ENCODE measurements around the gene SLC17A7. TPM values are rescaled to one million over a fixed set of nuclear protein-coding genes. Genes with fewer than 3 reads are reported as not detected.
A peak's percentile ranks its signal among the peaks of the same experiment; 100 is the strongest.

Gene SLC17A7
- polyA plus RNA-seq, 1 donor = 0.43 TPM

DNA sequence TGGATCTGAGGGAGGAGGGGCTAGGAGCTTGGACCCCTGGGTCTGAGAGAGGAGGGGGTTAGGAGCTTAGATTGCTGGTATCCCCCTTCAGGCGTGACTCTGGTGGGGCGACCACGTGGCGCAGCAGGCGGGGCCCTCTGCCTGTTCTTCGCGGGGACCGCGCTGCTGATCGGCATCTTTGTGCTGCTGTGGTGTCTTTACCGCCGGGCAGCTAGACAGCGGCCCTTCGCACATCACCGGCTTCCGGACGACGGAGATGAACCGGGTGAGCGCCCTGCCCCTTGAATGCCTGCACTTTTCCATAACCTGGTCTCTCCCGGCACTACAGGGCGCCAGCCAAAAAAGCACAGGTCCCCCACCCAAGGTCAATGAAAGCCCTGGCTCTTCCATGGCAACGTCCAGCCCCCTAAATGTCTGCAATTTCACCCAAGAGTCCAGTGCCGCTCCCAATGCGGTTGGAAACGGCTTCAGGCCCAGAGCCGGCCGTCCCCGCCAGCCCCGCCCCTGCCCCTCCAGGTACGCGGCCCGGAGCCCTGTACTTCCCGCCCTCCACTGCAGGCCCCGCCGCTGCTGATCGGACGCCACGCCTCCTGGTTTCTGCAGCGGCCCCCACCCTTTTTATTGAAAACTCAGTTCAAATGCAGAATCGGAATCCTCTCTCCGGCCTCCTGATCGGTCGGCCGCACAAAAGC, 13.3 kb downstream of the SLC17A7 start:
- no peak for DNase-seq

DNA sequence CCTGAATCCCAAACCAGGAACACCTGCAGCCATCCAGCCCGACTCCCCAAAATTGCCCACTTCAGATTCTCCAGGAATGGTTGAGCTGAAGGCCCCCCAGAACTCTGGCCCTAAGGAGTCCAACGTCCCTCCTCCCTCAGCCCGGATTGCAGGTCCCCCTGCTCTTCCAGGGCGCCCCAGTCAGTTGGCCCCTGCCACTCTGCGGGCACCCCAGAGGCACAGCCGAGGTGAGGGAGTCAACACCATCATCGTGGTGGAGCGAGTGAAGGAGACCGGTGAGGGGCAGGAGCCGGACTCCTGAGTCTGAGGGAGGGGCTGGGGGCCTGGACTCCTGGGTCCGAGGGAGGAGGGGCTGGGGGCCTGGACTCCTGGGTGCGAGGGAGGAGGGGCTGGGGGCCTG, 14.0 kb downstream of the SLC17A7 start:
- no peak for DNase-seq

DNA sequence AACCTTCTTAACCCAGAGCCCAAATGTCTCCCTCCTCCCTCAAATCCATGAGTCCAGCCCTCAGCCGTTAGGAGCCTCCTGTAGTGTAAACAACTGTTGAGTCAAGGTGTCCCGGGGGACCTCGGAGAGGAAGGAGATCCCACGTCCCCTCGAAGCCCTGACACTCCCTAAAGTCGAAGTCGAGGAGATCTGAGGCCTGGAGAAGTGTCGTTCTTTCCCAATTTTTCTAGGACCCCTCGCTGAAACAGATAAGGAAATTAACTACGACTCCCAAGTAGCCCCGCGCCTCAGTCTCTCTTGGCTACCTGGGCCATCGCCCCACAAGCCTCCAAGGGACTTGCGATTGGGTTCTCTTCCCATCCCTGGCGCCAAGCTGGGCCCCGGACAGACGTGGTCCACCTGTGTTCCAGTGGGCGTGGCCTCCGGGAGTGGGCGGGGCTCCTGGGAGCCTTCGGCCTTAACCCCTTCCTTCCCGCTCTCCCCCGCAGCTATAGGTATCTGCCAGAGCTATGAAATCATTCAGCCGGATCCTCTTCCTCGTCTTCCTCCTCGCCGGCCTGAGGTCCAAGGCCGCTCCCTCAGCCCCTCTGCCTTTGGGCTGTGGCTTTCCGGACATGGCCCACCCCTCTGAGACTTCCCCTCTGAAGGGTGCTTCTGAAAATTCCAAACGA, 15.3 kb downstream of the SLC17A7 start:
- no peak for DNase-seq

DNA sequence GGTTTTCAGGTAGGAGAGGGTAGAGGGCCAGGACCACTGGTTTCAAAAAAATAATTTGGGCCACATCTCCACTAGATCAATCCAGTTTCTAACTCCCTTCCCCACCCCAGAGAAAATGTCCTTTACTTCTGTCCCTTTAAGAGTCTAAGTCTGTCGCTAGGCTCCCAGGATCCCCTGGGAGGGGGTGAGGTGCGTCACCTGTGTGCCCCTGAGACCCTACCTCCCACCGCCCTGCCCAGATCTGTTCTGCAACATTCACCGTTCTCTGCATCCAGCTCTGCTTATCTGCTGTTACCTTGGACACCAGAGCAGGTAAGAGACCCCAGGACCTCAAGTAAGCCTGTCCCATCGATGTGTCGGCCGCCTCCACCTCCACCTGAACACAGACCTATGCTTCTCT, 16.1 kb downstream of the SLC17A7 start, which contains the start of gene GFY:
GFY (plus strand) TSS at position 211 of the 400 bp plus-strand sequence. CDS start 1,043 bp downstream, outside the sequence.
- no peak for DNase-seq

DNA sequence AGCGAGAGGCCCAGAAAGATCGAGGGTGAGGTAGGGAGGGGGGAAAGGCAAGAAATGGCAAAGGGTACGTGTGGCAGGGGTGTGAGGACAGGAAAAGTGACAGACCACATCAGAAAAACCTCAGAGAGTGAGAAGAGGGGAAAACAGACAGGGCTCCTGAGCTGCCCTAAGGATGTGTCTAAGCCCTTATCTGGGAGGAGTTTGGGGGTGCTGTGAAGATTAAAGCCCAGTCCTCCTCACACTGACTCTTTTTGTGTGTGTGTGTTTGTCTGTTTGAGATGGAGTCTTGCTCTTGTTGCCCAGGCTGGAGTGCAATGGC, 17.4 kb downstream of the SLC17A7 start:
- no peak for DNase-seq

DNA sequence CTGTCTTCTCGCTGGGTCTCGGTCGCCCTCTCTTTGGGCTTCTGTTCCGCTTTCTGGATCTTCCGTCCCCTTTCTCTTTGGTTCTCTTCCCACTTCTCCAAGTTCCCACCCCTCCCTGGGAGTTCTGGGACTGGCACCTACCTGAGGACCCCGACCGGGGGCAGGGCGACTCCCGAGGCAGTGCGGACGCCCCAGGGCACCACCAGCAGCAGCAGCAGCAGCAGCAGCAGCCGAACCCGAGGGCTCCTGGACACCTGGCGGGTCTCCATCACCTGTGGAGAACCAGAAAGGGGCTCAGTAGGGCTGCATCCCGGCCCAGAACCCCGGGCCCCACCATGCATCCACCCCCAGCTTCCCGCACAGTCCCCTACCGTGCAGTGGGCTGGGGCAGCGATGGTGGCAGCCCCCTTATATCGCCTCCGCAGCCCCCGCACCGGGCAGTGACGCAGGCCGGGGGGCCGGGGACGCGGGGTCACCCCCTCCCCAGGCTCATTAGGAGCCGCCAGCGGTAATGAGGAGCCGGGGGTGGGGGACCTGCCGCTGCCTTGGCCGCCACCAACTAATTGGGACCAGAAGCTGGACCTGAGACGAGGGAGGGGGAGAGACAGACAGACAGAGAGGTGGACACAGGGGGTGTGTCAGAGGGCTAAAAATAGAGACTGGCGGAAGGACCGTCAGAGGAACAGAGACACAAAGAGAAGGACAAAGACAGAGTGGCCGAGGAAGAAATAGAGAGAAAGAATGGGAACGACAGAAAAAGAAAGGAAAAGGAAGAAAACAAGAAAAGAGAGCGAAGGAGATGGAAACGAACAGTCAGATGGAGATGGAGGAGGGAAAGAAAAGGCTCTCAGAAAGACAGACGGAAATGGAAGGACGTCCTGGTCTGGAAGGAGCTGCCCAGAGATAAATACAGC, 18.0 kb downstream of the SLC17A7 start, which contains the start of gene PTH2:
PTH2 (minus strand) TSS at position 371 of the 914 bp plus-strand sequence; CDS start at position 269, 102 bp downstream.
- DNase-seq = no peak

DNA sequence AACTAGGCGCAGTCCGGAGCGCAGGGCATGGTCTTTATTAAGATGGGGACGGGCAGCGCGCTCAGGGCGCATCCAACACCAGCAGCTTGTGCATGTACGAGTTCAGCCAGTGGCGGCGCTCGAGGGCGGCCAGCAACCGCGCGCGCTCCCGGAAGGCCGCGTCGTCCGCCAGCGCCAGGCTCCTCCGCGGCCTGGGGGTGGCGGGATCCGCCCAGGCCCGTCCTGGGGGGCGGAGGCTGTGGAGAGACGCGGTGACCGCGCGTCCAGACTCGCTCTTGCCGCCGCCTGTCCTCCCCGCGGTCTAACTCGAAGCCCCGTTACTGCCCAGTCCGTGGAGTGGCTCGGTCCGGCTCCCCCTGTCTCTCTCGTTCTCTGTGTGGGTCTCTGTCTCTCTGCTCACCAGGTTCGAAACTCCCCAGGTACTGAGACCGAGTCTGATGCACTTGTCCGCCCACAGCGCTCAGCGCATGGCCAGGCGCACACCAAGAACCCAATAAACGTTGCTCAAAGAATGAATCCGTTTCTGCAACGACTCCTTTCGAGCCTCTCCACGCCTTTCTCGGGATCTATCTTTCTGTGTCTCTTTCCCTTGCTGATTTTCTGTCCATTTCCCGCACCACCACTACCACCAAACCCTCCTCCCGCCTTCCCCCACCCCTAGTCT, 18.8 kb downstream of the SLC17A7 start:
- DNase-seq = no peak

DNA sequence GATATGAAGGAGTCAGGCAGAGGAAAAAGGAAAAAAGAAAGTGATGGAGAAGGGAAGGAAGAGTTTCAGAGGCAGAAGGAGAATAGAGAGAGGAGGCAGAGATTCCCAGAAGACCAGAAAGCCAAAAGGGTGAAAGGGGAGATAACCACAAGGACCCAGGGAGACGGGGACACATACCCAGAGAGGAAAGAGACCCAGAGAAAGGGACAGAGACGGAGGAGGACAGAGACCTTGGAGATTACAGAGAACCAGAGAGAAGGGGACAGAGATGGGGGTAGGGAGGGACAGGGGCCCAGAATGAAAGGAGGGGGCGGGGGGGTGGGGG, 19.5 kb downstream of the SLC17A7 start:
- DNase-seq = no peak

DNA sequence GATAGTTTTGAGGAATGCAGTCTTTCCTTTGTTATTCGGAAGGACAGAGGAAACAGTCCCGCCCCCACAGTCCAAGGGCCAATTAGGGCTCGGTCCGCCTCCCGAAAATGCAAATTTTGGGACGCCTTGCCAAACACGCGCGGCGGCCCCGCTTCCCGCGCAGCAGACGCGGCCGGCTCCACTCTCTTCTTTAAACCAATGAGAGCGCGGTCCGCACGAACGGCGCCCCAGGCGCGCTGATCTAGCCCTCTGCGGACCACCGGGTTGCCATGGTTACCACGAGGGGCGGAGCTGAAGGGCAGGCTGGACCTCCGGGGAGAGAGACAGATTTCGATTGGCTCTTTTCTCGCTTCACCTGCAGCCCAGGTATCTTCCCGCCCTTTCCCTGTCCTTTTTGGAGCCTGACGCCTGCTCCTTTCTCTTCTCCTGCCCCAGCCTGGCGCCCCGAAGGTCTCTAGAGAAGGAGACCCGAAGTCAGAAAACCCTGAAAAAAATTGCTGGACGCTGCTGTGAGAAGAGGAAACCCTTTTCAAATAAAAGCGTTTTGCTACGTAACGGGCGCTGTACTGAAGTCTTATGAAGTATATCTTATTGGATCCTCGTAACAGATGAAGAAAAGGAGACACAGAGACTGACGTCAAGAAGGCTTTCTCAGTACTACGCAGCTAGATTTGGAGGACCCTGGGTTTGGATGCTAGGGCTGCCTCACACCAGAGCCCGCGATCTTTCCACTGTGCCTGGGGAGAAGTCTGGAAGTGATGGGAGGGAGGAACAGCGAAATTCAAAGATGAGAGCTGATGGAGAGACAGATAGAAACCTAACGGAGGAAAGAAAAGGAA, 20.1 kb downstream of the SLC17A7 start:
- DNase-seq = peak; percentile 79

DNA sequence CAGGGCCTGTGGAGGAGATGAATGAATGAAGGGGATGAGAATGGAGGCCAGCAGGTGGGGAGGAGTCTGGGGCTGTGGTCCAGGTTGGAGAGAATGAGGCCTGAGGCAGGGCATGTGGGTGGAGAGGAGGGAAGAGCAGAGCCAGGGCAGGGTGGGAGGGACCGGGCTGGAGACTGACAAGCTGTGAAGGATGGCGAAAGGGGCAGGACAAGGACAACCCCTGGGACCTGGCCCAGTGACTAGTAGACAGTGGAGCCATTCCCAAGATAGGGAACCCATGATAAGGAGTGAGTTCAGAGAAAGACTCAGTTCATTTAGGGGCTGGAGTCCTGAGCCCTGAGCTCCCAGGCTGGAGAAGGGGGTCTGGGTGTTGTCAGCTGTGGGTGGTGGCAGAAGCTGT, 21.1 kb downstream of the SLC17A7 start:
- DNase-seq = no peak

DNA sequence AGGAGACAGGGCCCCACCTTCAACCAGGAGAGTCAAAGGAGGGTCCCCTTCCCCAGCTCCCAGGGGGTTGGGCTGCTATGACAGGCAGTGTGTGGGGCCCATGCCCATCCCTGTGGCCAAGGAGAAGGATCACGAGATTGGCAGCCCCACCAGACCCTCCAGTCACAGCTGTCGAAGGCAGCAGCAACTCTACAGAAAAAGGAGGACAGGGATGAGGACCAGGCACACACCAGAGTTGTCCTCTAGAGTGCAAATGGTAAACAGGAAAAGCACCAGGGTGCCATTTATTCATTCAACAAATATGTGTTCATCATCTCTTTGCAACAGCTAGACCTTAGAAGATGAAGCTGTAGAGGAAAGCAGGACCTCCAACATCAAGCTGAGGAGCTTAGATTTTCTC, 22.2 kb downstream of the SLC17A7 start:
- no peak for DNase-seq

DNA sequence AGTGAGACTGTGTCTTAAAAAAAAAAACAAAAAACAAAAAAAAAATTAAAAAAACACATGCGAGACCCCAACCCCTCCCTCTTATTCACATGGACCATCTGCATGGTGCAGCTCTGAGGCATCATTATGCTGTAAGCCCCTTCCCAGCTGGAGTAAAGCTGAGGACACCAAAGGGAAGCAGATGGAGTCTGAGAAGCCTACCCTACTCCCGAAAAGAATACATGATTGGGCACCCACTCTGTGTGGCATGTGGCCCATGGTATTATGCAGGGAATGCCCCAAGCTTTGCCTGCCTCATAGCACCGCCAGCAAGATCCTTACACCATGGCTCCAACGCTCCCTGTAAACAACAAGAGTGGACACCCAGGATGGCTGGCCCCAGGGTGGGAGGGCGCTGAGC, 22.8 kb downstream of the SLC17A7 start:
- DNase-seq = no peak

DNA sequence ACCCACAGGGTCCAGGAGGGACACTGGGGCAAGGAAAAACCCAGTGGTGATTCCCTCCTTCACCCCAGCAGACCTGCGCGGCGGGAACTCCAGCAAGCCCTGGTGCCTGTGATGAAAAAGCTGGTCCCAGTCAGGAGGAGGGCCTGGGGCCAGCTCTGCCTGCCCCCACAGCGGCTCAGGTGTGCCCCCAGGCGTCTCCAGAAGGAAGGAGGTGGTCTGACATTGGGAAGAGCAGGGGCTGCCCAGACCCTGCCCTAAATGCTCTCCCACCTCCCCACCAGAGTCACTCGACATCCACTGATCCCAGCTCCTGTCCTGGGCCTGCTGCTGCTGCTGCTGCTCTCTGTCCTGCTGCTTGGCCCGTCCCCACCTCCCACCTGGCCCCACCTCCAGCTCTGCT, 24.2 kb downstream of the SLC17A7 start:
- DNase-seq = no peak

DNA sequence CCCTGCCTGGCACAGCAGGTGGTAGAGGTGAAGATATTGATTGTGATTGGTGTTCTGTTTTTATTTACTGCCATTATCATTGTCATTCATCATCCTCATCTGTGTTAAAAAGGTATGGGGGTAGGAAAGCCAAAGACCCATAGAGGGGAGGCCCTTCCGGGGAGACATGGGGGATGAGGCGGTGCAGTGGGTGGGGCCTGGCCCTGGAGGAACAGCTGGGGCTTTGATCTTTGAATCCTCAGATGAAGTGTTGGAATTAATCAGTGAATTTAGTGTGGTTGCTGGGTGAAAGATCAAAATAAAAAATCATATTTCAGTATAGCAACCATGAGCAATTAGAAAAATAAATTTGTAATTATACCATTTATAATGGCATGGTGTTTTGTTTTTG, 25.5 kb downstream of the SLC17A7 start:
- DNase-seq = no peak

DNA sequence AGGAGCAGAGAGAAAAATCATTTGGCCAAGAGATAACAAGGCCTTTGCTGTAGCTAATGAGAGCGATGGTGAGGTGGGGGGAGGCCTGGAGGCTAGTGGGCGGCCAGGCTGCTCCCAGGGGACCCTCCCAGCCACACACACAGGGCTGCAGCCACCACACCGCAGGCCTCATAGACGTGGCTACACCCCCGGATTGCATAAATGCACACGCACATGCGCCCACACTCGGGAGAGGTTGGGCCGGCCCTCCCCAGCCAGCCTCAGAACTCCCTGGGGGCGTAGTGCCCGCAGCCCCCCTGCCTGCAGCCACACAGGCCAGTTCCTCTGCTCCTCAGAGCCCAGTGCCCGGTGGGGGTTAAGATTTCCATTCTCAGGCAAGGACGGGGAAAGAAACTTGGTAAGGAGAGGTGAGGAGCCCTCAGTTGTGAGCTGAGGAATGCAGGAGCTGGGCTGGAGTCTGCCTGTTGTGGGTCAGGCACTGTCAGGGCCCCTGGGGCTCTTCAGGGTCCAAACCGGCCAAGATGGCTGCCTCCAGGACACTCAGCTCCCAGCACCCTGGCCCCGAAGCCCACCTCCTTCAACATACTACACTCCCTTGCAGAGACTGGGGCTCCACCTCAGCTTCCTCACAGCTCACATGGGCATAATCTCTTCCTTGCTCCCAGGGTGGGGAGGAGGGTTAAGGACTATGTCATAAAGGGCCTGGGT, 26.1 kb downstream of the SLC17A7 start:
- DNase-seq = no peak

DNA sequence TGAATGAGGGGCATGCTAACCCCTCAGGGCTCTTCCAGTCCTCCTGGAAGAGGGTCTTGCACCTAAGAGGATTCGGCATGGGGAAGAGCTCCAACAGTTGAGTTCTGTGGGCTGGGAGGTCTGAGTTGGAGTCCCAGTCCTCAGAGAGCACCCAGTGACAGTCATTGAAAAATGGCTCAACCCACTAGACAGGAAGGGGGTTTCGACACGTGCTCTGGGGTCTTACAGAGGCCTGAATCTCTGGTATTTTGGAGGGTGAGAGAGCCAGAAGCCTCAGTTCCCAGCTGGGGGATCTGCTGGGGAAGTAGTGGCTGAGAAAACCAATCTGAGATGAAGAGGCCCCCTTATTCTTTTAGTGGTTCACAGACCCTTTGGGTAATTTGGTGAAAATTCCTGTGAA, 27.1 kb downstream of the SLC17A7 start:
- DNase-seq = no peak

DNA sequence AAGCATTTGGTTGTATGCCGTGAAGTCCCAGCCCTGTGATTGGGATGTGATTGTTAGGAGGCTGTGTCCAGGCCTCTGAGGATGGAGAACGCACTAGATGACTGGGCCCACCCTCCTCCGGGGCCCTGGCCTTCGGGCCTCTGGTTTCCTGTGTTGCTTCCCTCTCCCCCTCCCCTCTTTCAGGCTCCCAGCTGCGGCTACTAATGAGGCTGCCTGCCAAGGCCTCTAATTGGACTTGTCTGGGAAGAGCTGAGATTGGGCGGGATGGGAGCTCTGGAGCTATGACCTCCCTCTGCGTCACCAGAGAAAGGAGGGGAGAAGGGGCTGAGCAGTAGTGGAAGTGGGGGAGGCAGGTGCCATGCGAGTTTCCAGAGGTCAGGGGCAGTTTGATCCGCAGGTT, 28.0 kb downstream of the SLC17A7 start:
- DNase-seq = peak; percentile 82

DNA sequence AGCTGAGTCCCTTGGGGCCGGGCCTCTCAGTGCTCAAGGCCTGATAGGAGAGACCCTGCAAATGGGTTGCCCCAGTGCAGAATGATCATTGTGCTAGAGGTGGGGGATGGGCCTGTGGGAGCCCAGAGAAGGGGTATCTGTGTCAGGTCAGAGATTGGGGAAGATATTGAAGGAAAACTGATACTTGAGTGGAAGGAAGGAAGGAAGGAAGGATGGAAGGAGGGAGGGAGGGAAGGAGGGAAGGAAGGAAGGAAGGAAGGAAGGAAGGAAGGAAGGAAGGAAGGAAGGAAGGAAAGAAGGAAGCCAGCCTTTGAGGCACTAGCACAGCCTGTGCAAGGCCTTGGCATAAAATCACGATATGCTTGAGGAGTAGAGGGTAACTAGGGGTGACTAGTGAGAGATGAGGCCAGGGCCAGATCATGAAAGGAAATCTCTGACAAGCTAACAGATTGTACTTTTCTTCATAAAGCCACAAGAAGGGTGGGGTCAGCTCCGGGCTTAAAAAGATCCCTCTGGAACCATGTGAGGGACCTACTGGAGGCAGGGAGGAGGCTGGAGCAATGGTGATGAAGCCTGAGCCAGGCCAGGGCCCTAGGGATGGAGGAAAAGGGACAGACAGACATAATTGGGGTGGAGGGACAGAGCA, 29.5 kb downstream of the SLC17A7 start:
- DNase-seq = no peak

DNA sequence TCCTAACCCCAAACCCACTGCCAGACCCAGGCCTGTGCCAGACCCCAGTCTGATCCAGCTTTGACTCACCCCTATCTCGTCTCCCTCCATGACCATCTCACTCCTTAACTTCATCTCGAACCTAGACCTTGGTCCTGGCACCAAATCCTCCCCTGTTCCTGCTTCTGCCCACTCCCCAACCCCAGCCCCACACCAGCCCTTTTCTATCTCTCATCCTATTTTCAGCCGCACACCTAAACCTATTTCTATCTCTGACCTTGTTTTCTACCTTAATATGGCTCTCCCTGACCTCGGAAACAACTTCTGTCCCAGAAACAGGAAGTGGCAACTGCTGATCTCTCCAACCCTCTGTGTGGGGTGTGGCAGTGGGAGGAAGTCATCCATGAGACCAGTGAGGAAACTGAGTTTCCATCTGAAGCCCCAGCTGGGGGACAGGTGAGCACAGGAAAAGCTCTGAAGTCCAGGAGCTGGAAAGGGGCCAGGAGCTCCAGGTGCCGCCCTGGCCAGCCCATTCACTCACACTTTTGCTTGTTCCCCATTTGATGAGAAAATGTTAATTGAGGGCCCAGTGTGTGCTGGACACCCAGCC, 31.8 kb downstream of the SLC17A7 start:
- DNase-seq = no peak
